T-helper 1 cell (primary cell): ENCODE measurements around the gene EFNB1.

Experiments
- DNase-seq, 5 donors: peaks; one replicate each; pipeline ENCODE4 v3.0.0-alpha.2; 2012 to 2020

Gene EFNB1

GRCh38 chrX:68827848-68828624, 785 bp upstream of the EFNB1 start:
- DNase-seq, result peak; percentile 21 to 68 (median 55)

GRCh38 chrX:68829582-68830418, 979 bp downstream of the EFNB1 start:
- peak in 1 of 5 donors; percentile 4 for DNase-seq

GRCh38 chrX:68830419-68831404, 1.9 kb downstream of the EFNB1 start:
- no peak for DNase-seq

- DNase-seq, result no peak
These were observed 2.7 kb downstream of the EFNB1 start for GRCh38 chrX:68831405-68832100.

- peak in 1 of 5 donors; percentile 30 for DNase-seq
These were observed 3.2 kb downstream of the EFNB1 start for GRCh38 chrX:68832101-68832416.

- no peak for DNase-seq
These were observed 4.0 kb downstream of the EFNB1 start for GRCh38 chrX:68832516-68833447.

- DNase-seq, result no peak
These were observed 4.6 kb downstream of the EFNB1 start for GRCh38 chrX:68833448-68833805.

- no peak for DNase-seq
These were observed 5.1 kb downstream of the EFNB1 start for GRCh38 chrX:68833855-68834331.

GRCh38 chrX:68834371-68835103, 5.7 kb downstream of the EFNB1 start:
- DNase-seq, result no peak

- DNase-seq, result no peak
These were observed 6.3 kb downstream of the EFNB1 start for GRCh38 chrX:68835104-68835442.

- DNase-seq, result no peak
These were observed 6.6 kb downstream of the EFNB1 start for GRCh38 chrX:68835468-68835867.

GRCh38 chrX:68837119-68837518, 8.3 kb downstream of the EFNB1 start:
- DNase-seq, result no peak

GRCh38 chrX:68838571-68838910, 9.7 kb downstream of the EFNB1 start:
- DNase-seq, result no peak

GRCh38 chrX:68839771-68840170, 10.9 kb downstream of the EFNB1 start:
- no peak for DNase-seq

- DNase-seq, result no peak
These were observed 11.4 kb downstream of the EFNB1 start for GRCh38 chrX:68840256-68840655.

- no peak for DNase-seq
These were observed 12.6 kb downstream of the EFNB1 start for GRCh38 chrX:68841251-68842049.

GRCh38 chrX:68842351-68842750, 13.5 kb downstream of the EFNB1 start:
- DNase-seq, result no peak

GRCh38 chrX:68842781-68843581, 14.2 kb downstream of the EFNB1 start:
- DNase-seq, result no peak

GRCh38 chrX:68843992-68844391, 15.2 kb downstream of the EFNB1 start:
- DNase-seq, result no peak
